Kidney capillary endothelial cell (primary cell): ENCODE measurements around the gene WHRN.

Experiments
- DNase-seq: peaks from one replicate; pipeline ENCODE4 v3.0.0-alpha.2; 2018; ENCODE audit warnings: low spot score

WHRN gene

GRCh38 chr9:114513959-114514267, 8.6 kb upstream of the WHRN start:
- no peak for DNase-seq

- DNase-seq = no peak
Observed at GRCh38 chr9:114513055-114513958, 8.0 kb upstream of the WHRN start.

- DNase-seq = no peak
Observed at GRCh38 chr9:114511978-114512874, 7.0 kb upstream of the WHRN start.

GRCh38 chr9:114507726-114508125, 2.5 kb upstream of the WHRN start:
- DNase-seq = no peak

GRCh38 chr9:114506082-114506390, 763 bp upstream of the WHRN start:
- DNase-seq = no peak

- DNase-seq = no peak
Observed at GRCh38 chr9:114504341-114505186, 709 bp downstream of the WHRN start.

GRCh38 chr9:114503522-114504340, 1.5 kb downstream of the WHRN start:
- DNase-seq = no peak

GRCh38 chr9:114503009-114503408, 2.3 kb downstream of the WHRN start:
- no peak for DNase-seq

GRCh38 chr9:114501796-114502682, 3.2 kb downstream of the WHRN start:
- DNase-seq = no peak

- no peak for DNase-seq
Observed at GRCh38 chr9:114500697-114501292, 4.5 kb downstream of the WHRN start.

- DNase-seq = no peak
Observed at GRCh38 chr9:114499941-114500696, 5.2 kb downstream of the WHRN start.

GRCh38 chr9:114499528-114499927, 5.7 kb downstream of the WHRN start:
- no peak for DNase-seq

GRCh38 chr9:114497727-114498382, 7.4 kb downstream of the WHRN start:
- DNase-seq = no peak

- no peak for DNase-seq
Observed at GRCh38 chr9:114497236-114497635, 8.0 kb downstream of the WHRN start.

GRCh38 chr9:114496011-114496410, 9.3 kb downstream of the WHRN start:
- no peak for DNase-seq

GRCh38 chr9:114494776-114495569, 10.3 kb downstream of the WHRN start:
- DNase-seq = no peak

- no peak for DNase-seq
Observed at GRCh38 chr9:114493521-114494184, 11.6 kb downstream of the WHRN start.
